ENCODE measurements around the gene SNIP1. TPM values are rescaled to one million over a fixed set of nuclear protein-coding genes. Genes with fewer than 3 reads are reported as not detected.

Gene SNIP1
- total RNA-seq, 6 experiments from 2014 or later = 6.2 to 10.6 (median 8.8) TPM

GRCh38 chr1:37495875-37496274 is 58.2 kb downstream of the SNIP1 start:
- peaks cover 0 to 38% (median 7%) of the 10 kb centered on the region in 4 donors for H3K36me3 ChIP-seq
- ATAC-seq = no peak

GRCh38 chr1:37493336-37494098 is 60.6 kb downstream of the SNIP1 start:
- H3K36me3 ChIP-seq = peaks cover 0 to 43% (median 8%) of the 10 kb centered on the region in 4 donors
- 76% methylated on average over 2 of the region's 2 CpGs for WGBS (ENCODE audit: insufficient coverage, low coverage, low lambda C conversion rate, missing lambda C conversion rate)
- no peaks in the 10 kb centered on the region for H3K27me3 ChIP-seq
- DNase-seq (no peak), ATAC-seq (no peak)
- no peak for TF ChIP-seq CTCF (IDR thresholded peaks at IDR 0.05)
- TF ChIP-seq POLR2A (IDR thresholded peaks at IDR 0.05) = no peak
- H3K4me1 ChIP-seq = peaks cover 0 to 10% (median 4%) of the 10 kb centered on the region in 4 donors
- no peak overlapping the region for H3K27ac ChIP-seq
- no peaks in the 10 kb centered on the region for H3K9me3 ChIP-seq
- intact Hi-C loops (cut with DNase I) = no loop called here
- H3K4me3 ChIP-seq = no peak overlapping the region

More at GRCh38 chr1:37495875-37496274, 58.2 kb downstream of the SNIP1 start:
- Histone ChIP-seq H3K27me3 (no peaks in the 10 kb centered on the region), H3K27ac (no peak overlapping the region), H3K4me1 (peaks cover 0 to 24% (median 4%) of the 10 kb centered on the region in 4 donors), H3K4me3 (no peak overlapping the region), H3K9me3 (no peaks in the 10 kb centered on the region)
- WGBS (ENCODE audit: insufficient coverage, low coverage, low lambda C conversion rate, missing lambda C conversion rate) = 53% methylated on average over 1 of the region's 1 CpG
- intact Hi-C loops (cut with DNase I) = no loop called here
- no peak for DNase-seq
- TF ChIP-seq POLR2A (IDR thresholded peaks at IDR 0.05) (no peak), CTCF (IDR thresholded peaks at IDR 0.05) (no peak)

GRCh38 chr1:37487619-37487984 is 66.5 kb downstream of the SNIP1 start:
- DNase-seq (peak in 1 of 3 donors; percentile 19), ATAC-seq (no peak)
- Histone ChIP-seq H3K36me3 (peaks cover 5 to 40% (median 13%) of the 10 kb centered on the region in 4 donors), H3K4me3 (no peak overlapping the region), H3K27ac (peak overlapping the region in 2 of 3 donors; percentile 20 to 47), H3K9me3 (no peaks in the 10 kb centered on the region), H3K4me1 (peaks cover 0 to 30% (median 0%) of the 10 kb centered on the region in 4 donors), H3K27me3 (no peaks in the 10 kb centered on the region)
- TF ChIP-seq POLR2A (IDR thresholded peaks at IDR 0.05) (no peak), CTCF (IDR thresholded peaks at IDR 0.05) (peak in 1 of 4 donors; percentile 6)
- intact Hi-C loops (cut with DNase I) = loop anchor here (5.0 to 10.0 kb wide), 2 partner anchors 35 to 187 kb away; no protein-coding TSS in a partner anchor
- WGBS (ENCODE audit: insufficient coverage, low coverage, low lambda C conversion rate, missing lambda C conversion rate) = 69% methylated on average over 5 of the region's 5 CpGs

GRCh38 chr1:37486680-37487618 is 67.1 kb downstream of the SNIP1 start:
- TF ChIP-seq CTCF (IDR thresholded peaks at IDR 0.05) (peak; percentile 97 to 99 (median 99)), POLR2A (IDR thresholded peaks at IDR 0.05) (no peak)
- intact Hi-C loops (cut with DNase I) = loop anchor here (5.0 to 10.0 kb wide), 2 partner anchors 35 to 188 kb away; no protein-coding TSS in a partner anchor
- Histone ChIP-seq H3K36me3 (peaks cover 9 to 44% (median 16%) of the 10 kb centered on the region in 4 donors), H3K4me3 (no peak overlapping the region), H3K4me1 (peaks cover 0 to 30% (median 0%) of the 10 kb centered on the region in 4 donors), H3K27me3 (no peaks in the 10 kb centered on the region), H3K27ac (peak overlapping the region in 2 of 3 donors; percentile 20 to 47), H3K9me3 (no peaks in the 10 kb centered on the region)
- ATAC-seq (peak; percentile 77 to 92 (median 88)), DNase-seq (peak; percentile 74 to 81 (median 77))
- WGBS (ENCODE audit: insufficient coverage, low coverage, low lambda C conversion rate, missing lambda C conversion rate) = 18% methylated on average over 5 of the region's 10 CpGs
